H9 (cell line): Measurements from ENCODE around the gene B9D2. TPM values are rescaled to one million over a fixed set of nuclear protein-coding genes. Genes with fewer than 3 reads are reported as not detected.

Experiments
- DNase-seq: peaks from one replicate; pipeline ENCODE4 v3.0.0-alpha.2; 2017
- H2AFZ ChIP-seq: one replicate; pipeline ENCODE4 v1.6.1; 2013; ENCODE audit warnings: mild to moderate bottlenecking, low read length, control low read depth, moderate library complexity
- H2AK5ac ChIP-seq: 2 replicates; pipeline ENCODE4 v1.6.1; 2013; ENCODE audit warnings: low read length, control low read depth, mixed read lengths; ENCODE audit not compliant: insufficient read length
- H2BK120ac ChIP-seq: one replicate; pipeline ENCODE4 v1.6.1; 2013; ENCODE audit warnings: low read depth, mild to moderate bottlenecking, low read length, control low read depth, inconsistent platforms; ENCODE audit not compliant: poor library complexity, severe bottlenecking
- H2BK12ac ChIP-seq: 2 replicates; pipeline ENCODE4 v1.6.1; 2013; ENCODE audit warnings: low read length, control low read depth, mixed read lengths, low read depth; ENCODE audit not compliant: insufficient read length
- H2BK15ac ChIP-seq: 2 replicates; pipeline ENCODE4 v1.6.1; 2013; ENCODE audit warnings: low read depth, low read length, control low read depth
- H2BK20ac ChIP-seq: one replicate; pipeline ENCODE4 v1.6.1; 2013; ENCODE audit warnings: low read depth, mild to moderate bottlenecking, low read length, control low read depth, inconsistent platforms; ENCODE audit not compliant: poor library complexity, severe bottlenecking
- H2BK5ac ChIP-seq: 2 replicates; pipeline ENCODE4 v1.6.1; 2013; ENCODE audit warnings: low read length, control low read depth, mixed read lengths; ENCODE audit not compliant: insufficient read length
- H3K14ac ChIP-seq: 2 replicates; pipeline ENCODE4 v1.6.1; 2013; ENCODE audit warnings: low read length, control low read depth; ENCODE audit not compliant: insufficient read depth
- H3K18ac ChIP-seq: 2 replicates; pipeline ENCODE4 v1.6.1; 2013; ENCODE audit warnings: low read depth, mild to moderate bottlenecking, mixed read lengths, low read length, control low read depth; ENCODE audit not compliant: insufficient read length
- H3K23ac ChIP-seq: 2 replicates; pipeline ENCODE4 v1.6.1; 2013; ENCODE audit warnings: low read length, control low read depth, mixed read lengths, low read depth; ENCODE audit not compliant: insufficient read length
- H3K23me2 ChIP-seq: 2 replicates; pipeline ENCODE4 v1.6.1; 2013; ENCODE audit warnings: low read depth, mild to moderate bottlenecking, mixed read lengths, low read length, control low read depth; ENCODE audit not compliant: insufficient read length, poor library complexity, severe bottlenecking
- H3K27ac ChIP-seq: 2 replicates; pipeline ENCODE4 v1.5.1; 2013; ENCODE audit warnings: low read length, control low read depth, mixed read lengths, low read depth; ENCODE audit not compliant: insufficient read length
- H3K27me3 ChIP-seq: 2 replicates; pipeline ENCODE4 v1.6.1; 2013; ENCODE audit warnings: low read length, control low read depth, inconsistent platforms; ENCODE audit not compliant: insufficient read depth
- H3K4ac ChIP-seq: 2 replicates; pipeline ENCODE4 v1.6.1; 2013; ENCODE audit warnings: low read depth, mild to moderate bottlenecking, control low read depth, inconsistent platforms, low read length, moderate library complexity
- H3K4me1 ChIP-seq: 2 replicates; pipeline ENCODE4 v1.6.1; 2013; ENCODE audit warnings: low read length, control low read depth, inconsistent platforms; ENCODE audit not compliant: insufficient read depth
- H3K4me2 ChIP-seq: 2 replicates; pipeline ENCODE4 v1.6.1; 2013; ENCODE audit warnings: low read length, control low read depth, mixed read lengths; ENCODE audit not compliant: insufficient read length, insufficient read depth
- H3K56ac ChIP-seq: 2 replicates; pipeline ENCODE4 v1.6.1; 2013; ENCODE audit warnings: low read depth, mild to moderate bottlenecking, mixed read lengths, low read length, control low read depth; ENCODE audit not compliant: insufficient read length
- H3K79me1 ChIP-seq: 2 replicates; pipeline ENCODE4 v1.6.1; 2013; ENCODE audit warnings: low read depth, mild to moderate bottlenecking, moderate library complexity, low read length, control low read depth, inconsistent platforms; ENCODE audit not compliant: insufficient read depth, poor library complexity, severe bottlenecking
- H3K79me2 ChIP-seq: 2 replicates; pipeline ENCODE4 v1.6.1; 2013; ENCODE audit warnings: low read length, control low read depth, inconsistent platforms; ENCODE audit not compliant: insufficient read depth
- H3K9ac ChIP-seq: 2 replicates; pipeline ENCODE4 v1.6.1; 2013; ENCODE audit warnings: low read length, control low read depth, mixed read lengths; ENCODE audit not compliant: insufficient read length; ENCODE audit errors: extremely low read depth
- H3K9me3 ChIP-seq: one replicate; pipeline ENCODE4 v1.6.1; 2013; ENCODE audit warnings: low read depth, low read length, inconsistent platforms; ENCODE audit not compliant: control insufficient read depth
- H3T11ph ChIP-seq: one replicate; pipeline ENCODE4 v1.6.1; 2013; ENCODE audit warnings: mild to moderate bottlenecking, low read length, control low read depth, inconsistent platforms
- H4K20me1 ChIP-seq: one replicate; pipeline ENCODE4 v1.6.1; 2013; ENCODE audit not compliant: control insufficient read depth, insufficient read length, insufficient read depth
- H4K5ac ChIP-seq: 2 replicates; pipeline ENCODE4 v1.6.1; 2013; ENCODE audit warnings: low read depth, mild to moderate bottlenecking, mixed read lengths, low read length, control low read depth; ENCODE audit not compliant: insufficient read length
- H4K8ac ChIP-seq: replicated peaks from 2 replicates; pipeline ENCODE4 v1.6.1; 2013; ENCODE audit warnings: low read length, control low read depth, mixed read lengths, low read depth; ENCODE audit not compliant: insufficient read length
- H4K91ac ChIP-seq: 2 replicates; pipeline ENCODE4 v1.6.1; 2013; ENCODE audit warnings: low read depth, mild to moderate bottlenecking, moderate library complexity, mixed read lengths, low read length, control low read depth; ENCODE audit not compliant: insufficient read length
- H3K27ac Mint-ChIP-seq, 3 experiments: 2 replicates in 2 of 3; 3 replicates in 1 of 3; pipeline ENCODE4 v1.8.0; 2020 to 2021; ENCODE audit warnings: mixed read lengths in 3 of 3, mild to moderate bottlenecking in 1 of 3, moderate library complexity in 1 of 3
- H3K27me3 Mint-ChIP-seq: 2 replicates; pipeline ENCODE4 v1.8.0; 2021; ENCODE audit warnings: low read depth, mild to moderate bottlenecking, moderate library complexity, mixed read lengths
- H3K36me3 Mint-ChIP-seq, 3 experiments: 2 replicates in 2 of 3; 3 replicates in 1 of 3; pipeline ENCODE4 v1.8.0; 2020 to 2021; ENCODE audit warnings: low read depth in 3 of 3, mixed read lengths in 3 of 3; ENCODE audit not compliant: insufficient read depth in 1 of 3
- H3K4me1 Mint-ChIP-seq, 2 experiments: 2 replicates each; pipeline ENCODE4 v1.8.0; 2020; ENCODE audit warnings: mixed read lengths in 2 of 2
- H3K4me3 Mint-ChIP-seq, 2 experiments: 2 replicates in 1 of 2; 3 replicates in 1 of 2; pipeline ENCODE4 v1.8.0; 2020 to 2021; ENCODE audit warnings: mild to moderate bottlenecking in 2 of 2, mixed read lengths in 2 of 2, moderate library complexity in 1 of 2
- H3K9me3 Mint-ChIP-seq, 2 experiments: 2 replicates in 1 of 2; 3 replicates in 1 of 2; pipeline ENCODE4 v1.8.0; 2020; ENCODE audit warnings: mild to moderate bottlenecking in 2 of 2, mixed read lengths in 2 of 2, moderate library complexity in 1 of 2
- CTCF ChIP-seq: fragments of 200-600 bp; sonication (generic); conservative IDR thresholded peaks from 3 replicates; pipeline ENCODE4 v1.8.0; 2021; ENCODE audit warnings: antibody characterized with exemption, mild to moderate bottlenecking
- WGBS: extraction: QIAGEN DNeasy Blood & Tissue Kit; methylation state at CpG from one replicate; pipeline ENCODE4 v1.1.7; 2013; ENCODE audit warnings: missing lambda C conversion rate, low lambda C conversion rate, mixed read lengths; ENCODE audit not compliant: insufficient read length; ENCODE audit errors: extremely low coverage; 5-methylcytosine and 5-hydroxymethylcytosine counted together
- total RNA-seq: library from RNA; stranded (reverse); gene quantifications from 2 replicates; pipeline ENCODE4 v1.2.1, GENCODE V29; 2021

The B9D2 gene
- total RNA-seq, 1 experiment from 2014 or later, result 4.8 TPM

GRCh38 chr19:41330481-41330880, 33.5 kb downstream of the B9D2 start:
- Histone ChIP-seq H2BK120ac (no peak overlapping the region), H3K56ac (no peak overlapping the region), H2BK12ac (no peak overlapping the region), H4K8ac (no peak overlapping the region), H3K14ac (no peak overlapping the region), H2AFZ (no peak overlapping the region), H3K9ac (no peak overlapping the region), H3K18ac (no peak overlapping the region), H3K23ac (no peak overlapping the region), H3K27ac (no peak overlapping the region), H2BK15ac (no peak overlapping the region), H2BK20ac (no peak overlapping the region), H3K79me1 (no peaks in the 10 kb centered on the region), H3K4me2 (peak overlapping the region; percentile 20), H3K27me3 (no peaks in the 10 kb centered on the region), H3K79me2 (no peaks in the 10 kb centered on the region), H3K9me3 (no peaks in the 10 kb centered on the region), H3K4ac (no peak overlapping the region), H3K4me1 (peaks cover 7% of the 10 kb centered on the region; the same call in 1 of the 2 replicates), H4K20me1 (peaks cover 3% of the 10 kb centered on the region), H2BK5ac (no peak overlapping the region), H4K5ac (no peak overlapping the region), H3T11ph (no peak overlapping the region), H4K91ac (no peak overlapping the region), H2AK5ac (no peak overlapping the region), H3K23me2 (peaks cover 6% of the 10 kb centered on the region)
- no peaks in the 10 kb centered on the region for H3K9me3 Mint-ChIP-seq
- peak overlapping the region in 1 of 3 experiments; percentile 24; a peak in 1 of 7 replicates for H3K27ac Mint-ChIP-seq
- H3K4me3 Mint-ChIP-seq, result peak overlapping the region in 1 of 2 experiments; percentile 25; a peak in 2 of 5 replicates
- no peak for DNase-seq
- no CpG with 5 or more reads among the region's 4 CpGs for WGBS
- no peak for TF ChIP-seq CTCF
- no peaks in the 10 kb centered on the region for H3K27me3 Mint-ChIP-seq
- H3K4me1 Mint-ChIP-seq, result peaks cover 18 to 38% of the 10 kb centered on the region in 2 experiments
- peaks cover 0 to 33% (median 0%) of the 10 kb centered on the region in 3 experiments; a peak in 2 of 7 replicates for H3K36me3 Mint-ChIP-seq
